GM23338 (cell line): ENCODE results near the gene ZBTB20. TPM values are rescaled to one million over a fixed set of nuclear protein-coding genes. Genes with fewer than 3 reads are reported as not detected.

Source experiments
- ATAC-seq: fragments of 200-7000 bp; cut with Tn5 transposase; 3 replicates; pipeline ENCODE4 v1.9.1; 2020
- DNase-seq: peaks from one replicate; pipeline ENCODE4 v3.0.0-alpha.2; 2015; ENCODE audit warnings: low spot score
- H2AFZ ChIP-seq: fragments of 200-600 bp; sonication (generic); 2 replicates; pipeline ENCODE4 v1.8.0; 2016; ENCODE audit warnings: antibody characterized with exemption, mild to moderate bottlenecking, moderate library complexity
- H3F3A ChIP-seq: fragments of 200-600 bp; sonication (generic); replicated peaks from 2 replicates; pipeline ENCODE4 v1.8.0; 2017; ENCODE audit warnings: antibody characterized with exemption, mixed run types, low read depth
- H3K27ac ChIP-seq: fragments of 200-600 bp; sonication (generic); 2 replicates; pipeline ENCODE4 v1.6.1; 2016; ENCODE audit warnings: low read depth
- H3K27me3 ChIP-seq: fragments of 200-600 bp; sonication (generic); 2 replicates; pipeline ENCODE4 v1.8.0; 2016; ENCODE audit warnings: mild to moderate bottlenecking, mixed run types, moderate library complexity; ENCODE audit not compliant: insufficient read depth
- H3K36me3 ChIP-seq: fragments of 200-600 bp; sonication (generic); 2 replicates; pipeline ENCODE4 v1.8.0; 2016; ENCODE audit warnings: mild to moderate bottlenecking; ENCODE audit not compliant: insufficient read depth
- H3K4me1 ChIP-seq: fragments of 200-600 bp; sonication (generic); 2 replicates; pipeline ENCODE4 v1.8.0; 2016; ENCODE audit warnings: mild to moderate bottlenecking, moderate library complexity; ENCODE audit not compliant: insufficient read depth
- H3K4me2 ChIP-seq: fragments of 200-600 bp; sonication (generic); 2 replicates; pipeline ENCODE4 v1.7.1; 2017; ENCODE audit warnings: mixed run types
- H3K4me3 ChIP-seq: fragments of 200-600 bp; sonication (generic); 2 replicates; pipeline ENCODE4 v1.6.1; 2016; ENCODE audit warnings: mixed run types
- H3K79me2 ChIP-seq: fragments of 200-600 bp; sonication (generic); replicated peaks from 2 replicates; pipeline ENCODE4 v1.8.0; 2017; ENCODE audit warnings: mild to moderate bottlenecking; ENCODE audit not compliant: insufficient read depth
- H3K9me2 ChIP-seq: fragments of 200-600 bp; sonication (generic); 2 replicates; pipeline ENCODE4 v1.8.0; 2017; ENCODE audit not compliant: insufficient read depth
- H4K20me1 ChIP-seq: fragments of 200-600 bp; sonication (generic); replicated peaks from 2 replicates; pipeline ENCODE4 v1.8.0; 2017; ENCODE audit warnings: mild to moderate bottlenecking; ENCODE audit not compliant: insufficient read depth
- H3K27ac Mint-ChIP-seq: 2 replicates; pipeline ENCODE4 v1.8.0; 2020; ENCODE audit warnings: inconsistent platforms, mild to moderate bottlenecking, moderate library complexity, mixed read lengths
- H3K27me3 Mint-ChIP-seq: 3 replicates; pipeline ENCODE4 v1.8.0; 2022; ENCODE audit warnings: low read depth, mild to moderate bottlenecking, moderate library complexity, mixed read lengths, inconsistent platforms; ENCODE audit not compliant: insufficient read depth, poor library complexity
- H3K36me3 Mint-ChIP-seq: 3 replicates; pipeline ENCODE4 v1.8.0; 2021; ENCODE audit warnings: low read depth, mild to moderate bottlenecking, inconsistent platforms, moderate library complexity, mixed read lengths
- H3K4me1 Mint-ChIP-seq: 3 replicates; pipeline ENCODE4 v1.8.0; 2020; ENCODE audit warnings: mild to moderate bottlenecking, inconsistent platforms, mixed read lengths
- H3K4me3 Mint-ChIP-seq: 3 replicates; pipeline ENCODE4 v1.8.0; 2021; ENCODE audit warnings: moderate library complexity, mild to moderate bottlenecking, inconsistent platforms, mixed read lengths
- H3K9me3 Mint-ChIP-seq: 3 replicates; pipeline ENCODE4 v1.8.0; 2020; ENCODE audit warnings: moderate library complexity, mild to moderate bottlenecking, inconsistent platforms, mixed read lengths
- CREB1 ChIP-seq: fragments of 250-450 bp; sonication (Bioruptor Pico); IDR thresholded peaks from 2 replicates; pipeline ENCODE4 v1.5.0; 2020; ENCODE audit warnings: low read depth, mild to moderate bottlenecking, moderate library complexity
- CTCF ChIP-seq, 2 experiments: fragments of 200-600 bp in 1 of 2; sonication (generic) in 1 of 2; conservative IDR thresholded peaks; 2 replicates each; pipeline versions ENCODE4 v1.5.1 to v1.6.1; 2016 to 2017; ENCODE audit warnings: antibody characterized with exemption in 2 of 2, low read depth in 2 of 2, mild to moderate bottlenecking in 2 of 2, moderate library complexity in 1 of 2
- ETS1 ChIP-seq: IDR thresholded peaks from 2 replicates; pipeline ENCODE4 v1.6.1; 2016; ENCODE audit warnings: antibody characterized with exemption
- EZH2 ChIP-seq: fragments of 200-600 bp; sonication (generic); IDR thresholded peaks from one replicate; pipeline ENCODE4 v1.8.0; 2017; ENCODE audit warnings: antibody characterized with exemption, mild to moderate bottlenecking, low read depth; ENCODE audit not compliant: unreplicated experiment
- EZH2phosphoT487 ChIP-seq: fragments of 200-600 bp; sonication (generic); IDR thresholded peaks from one replicate; pipeline ENCODE4 v1.8.1; 2018; ENCODE audit warnings: antibody characterized with exemption; ENCODE audit not compliant: unreplicated experiment
- JUNB ChIP-seq: IDR thresholded peaks from one replicate; pipeline ENCODE4 v1.6.1; 2016; ENCODE audit warnings: antibody characterized with exemption; ENCODE audit not compliant: unreplicated experiment
- NANOG ChIP-seq: IDR thresholded peaks from 2 replicates; pipeline ENCODE4 v1.6.1; 2016; ENCODE audit warnings: antibody characterized with exemption, borderline replicate concordance
- POLR2AphosphoS5 ChIP-seq: IDR thresholded peaks from 2 replicates; pipeline ENCODE4 v1.6.1; 2016; ENCODE audit warnings: antibody characterized with exemption, low read depth
- REST ChIP-seq: IDR thresholded peaks from one replicate; pipeline ENCODE4 v1.6.1; 2018; ENCODE audit warnings: antibody characterized with exemption; ENCODE audit not compliant: unreplicated experiment
- STAT1 ChIP-seq: IDR thresholded peaks from one replicate; pipeline ENCODE4 v1.6.1; 2016; ENCODE audit warnings: antibody characterized with exemption; ENCODE audit not compliant: unreplicated experiment
- ZNF114 ChIP-seq: fragments of 250-450 bp; sonication (Bioruptor Pico); IDR thresholded peaks from 2 replicates; pipeline ENCODE4 v1.5.0; 2020; ENCODE audit warnings: mild to moderate bottlenecking, moderate library complexity
- ZNF331 ChIP-seq: fragments of 250-450 bp; sonication (Bioruptor Pico); IDR thresholded peaks from 2 replicates; pipeline ENCODE4 v1.5.0; 2020; ENCODE audit warnings: low read depth, mild to moderate bottlenecking, moderate library complexity
- ZNF462 ChIP-seq: fragments of 250-450 bp; sonication (Bioruptor Pico); IDR thresholded peaks from 2 replicates; pipeline ENCODE4 v1.5.0; 2020; ENCODE audit warnings: mild to moderate bottlenecking, moderate library complexity
- polyA plus RNA-seq: library from polyadenylated mRNA; unstranded; fragments of >200 nt; fragmentation: Nextera tagmentation; extraction: Ambion mirVana; gene quantifications from 2 replicates; pipeline ENCODE4 v1.2.1, GENCODE V29; 2016
- total RNA-seq: library from RNA; depleted of rRNA; stranded (reverse); fragments of >200 nt; shearing (Covaris generic); gene quantifications from 2 replicates; pipeline ENCODE4 v1.2.3, GENCODE V29; 2014

The ZBTB20 gene
- total and polyA plus RNA-seq, 2 experiments from 2014 or later, result 2.0 to 3.3 TPM

DNA sequence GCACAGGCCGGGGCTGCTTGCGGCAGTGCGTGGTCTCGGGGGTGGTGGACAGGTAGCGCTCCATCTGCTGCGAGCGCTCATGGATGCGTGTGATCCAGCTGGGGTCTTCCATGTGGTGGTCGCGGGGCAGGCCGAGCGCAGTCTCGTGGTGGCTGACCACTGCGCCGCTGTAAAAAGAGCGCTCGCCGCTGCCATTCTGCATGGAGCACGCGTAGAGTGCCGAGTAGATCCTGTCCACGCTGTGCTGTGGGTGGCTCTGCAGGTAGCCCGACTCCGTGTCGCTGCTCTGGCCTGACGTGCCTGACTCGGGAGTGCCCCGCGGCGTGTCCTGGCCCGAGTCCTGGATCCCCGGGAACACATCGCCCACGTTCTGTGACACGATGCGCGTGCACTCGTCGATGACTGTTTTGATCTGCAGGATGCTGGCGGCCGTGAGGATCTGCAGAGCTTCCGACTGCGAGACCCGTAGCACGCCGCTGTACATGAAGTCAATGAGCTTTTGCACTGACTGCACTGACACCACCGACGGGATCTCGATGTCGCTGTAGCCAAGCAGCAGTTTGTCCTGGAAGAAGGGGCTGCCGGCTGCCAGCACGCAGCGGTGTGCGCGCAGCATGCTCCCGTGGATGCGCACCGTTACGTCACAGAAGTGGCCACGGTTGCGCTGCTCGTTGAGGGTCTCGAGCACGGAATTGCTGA is 795.8 kb downstream of the ZBTB20 start:
- H3K36me3 Mint-ChIP-seq, result no peaks in the 10 kb centered on the region
- Histone ChIP-seq H2AFZ (no peak overlapping the region), H3K4me2 (no peak overlapping the region), H3K36me3 (no peaks in the 10 kb centered on the region), H3K4me3 (no peak overlapping the region), H3F3A (no peaks in the 10 kb centered on the region), H3K27me3 (no peaks in the 10 kb centered on the region), H4K20me1 (no peaks in the 10 kb centered on the region), H3K9me2 (no peaks in the 10 kb centered on the region; the same call in 1 of the 2 replicates), H3K27ac (no peak overlapping the region), H3K4me1 (peaks cover 14% of the 10 kb centered on the region), H3K79me2 (no peaks in the 10 kb centered on the region)
- H3K4me1 Mint-ChIP-seq, result no peaks in the 10 kb centered on the region
- no peak overlapping the region for H3K4me3 Mint-ChIP-seq
- no peak for TF ChIP-seq CREB1
- TF ChIP-seq ZNF114 (CRISPR knock-in tag), result no peak
- no peak for TF ChIP-seq ZNF331 (CRISPR knock-in tag)
- no peak for TF ChIP-seq ZNF462 (CRISPR knock-in tag)
- no peak for TF ChIP-seq STAT1
- no peak for TF ChIP-seq REST
- no peak for TF ChIP-seq EZH2
- TF ChIP-seq JUNB, result no peak
- TF ChIP-seq EZH2phosphoT487, result no peak
- no peak for TF ChIP-seq POLR2AphosphoS5
- no peak for TF ChIP-seq CTCF (conservative IDR thresholded peaks at IDR 0.05; ENCODE audit: low read depth in 2 of 2)
- no peak for TF ChIP-seq ETS1
- no peak for TF ChIP-seq NANOG
- no peak overlapping the region for H3K27ac Mint-ChIP-seq
- ATAC-seq (no peak), DNase-seq (no peak)
- H3K9me3 Mint-ChIP-seq, result no peaks in the 10 kb centered on the region
- H3K27me3 Mint-ChIP-seq, result peaks cover 4% of the 10 kb centered on the region
